Measurements from ENCODE around the gene PCNX1.
"Not testable (repeated sequence)": the region's sequence is repeated elsewhere in the genome, so short reads cannot be mapped to it uniquely, and the experiment has no call there.

The PCNX1 gene

DNA sequence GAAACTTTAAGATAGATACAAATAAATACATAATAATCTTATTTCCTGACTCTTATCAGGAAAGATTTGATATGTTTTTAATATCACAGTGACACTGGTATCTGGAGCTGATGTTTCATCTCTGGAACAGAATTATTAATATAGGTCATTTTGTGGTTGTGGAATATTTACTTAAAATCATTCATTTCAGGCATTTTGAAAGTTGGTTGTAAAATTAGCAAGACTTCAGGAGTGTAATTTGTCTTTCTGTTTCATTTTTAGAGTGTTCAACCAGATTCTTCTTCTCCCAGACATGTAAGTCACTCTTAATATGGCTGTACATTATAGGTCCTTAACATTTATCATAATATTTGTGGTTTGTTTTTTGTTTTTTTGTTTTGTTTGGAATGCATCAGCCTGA lies 115.7 kb downstream of the PCNX1 start:
- DNase-seq = no peak

DNA sequence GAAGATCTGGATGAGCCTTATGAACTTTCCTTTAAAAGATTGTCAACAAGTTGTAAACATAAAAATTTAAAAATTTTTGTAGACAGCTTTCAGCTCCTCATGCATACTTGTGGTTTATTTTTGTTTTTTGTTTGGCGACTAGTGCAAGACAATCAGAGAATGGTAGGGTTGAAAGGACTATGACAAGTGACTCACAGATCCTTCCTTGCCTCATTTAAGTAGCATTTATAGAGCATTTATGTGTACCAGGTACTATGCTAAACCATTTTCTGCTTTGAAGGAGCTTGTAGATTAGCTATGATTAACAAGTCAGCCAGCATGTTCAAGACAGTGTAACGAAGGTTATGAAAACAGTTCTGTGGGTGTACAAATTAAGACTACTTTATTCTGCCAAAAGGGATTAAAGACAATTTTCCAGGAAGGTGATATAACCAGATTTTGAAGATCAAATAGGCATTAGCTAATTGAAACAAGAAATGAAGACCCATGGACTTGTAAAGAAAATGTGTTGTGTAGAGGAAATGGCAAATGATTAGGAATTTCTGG lies 122.0 kb downstream of the PCNX1 start:
- no peak for DNase-seq

DNA sequence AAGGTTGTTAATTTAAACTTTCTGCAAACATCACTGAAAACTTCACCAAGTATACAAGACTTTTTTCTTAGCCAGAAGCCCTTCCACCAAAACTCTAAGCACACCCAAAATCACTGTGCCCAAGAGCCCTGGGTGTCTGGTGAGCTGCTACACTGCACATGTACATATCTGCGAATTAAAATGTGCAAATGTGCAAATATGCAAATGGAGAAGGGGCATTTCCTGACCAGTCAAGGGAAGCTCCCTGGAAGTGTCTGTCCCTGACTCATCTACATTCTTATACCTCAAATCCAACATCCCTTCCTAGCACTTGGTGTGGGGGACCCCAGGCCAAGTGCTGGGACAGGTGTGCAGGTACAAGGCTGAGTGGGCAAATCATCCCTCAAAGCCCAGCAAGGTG lies 123.7 kb downstream of the PCNX1 start:
- no peak for DNase-seq

DNA sequence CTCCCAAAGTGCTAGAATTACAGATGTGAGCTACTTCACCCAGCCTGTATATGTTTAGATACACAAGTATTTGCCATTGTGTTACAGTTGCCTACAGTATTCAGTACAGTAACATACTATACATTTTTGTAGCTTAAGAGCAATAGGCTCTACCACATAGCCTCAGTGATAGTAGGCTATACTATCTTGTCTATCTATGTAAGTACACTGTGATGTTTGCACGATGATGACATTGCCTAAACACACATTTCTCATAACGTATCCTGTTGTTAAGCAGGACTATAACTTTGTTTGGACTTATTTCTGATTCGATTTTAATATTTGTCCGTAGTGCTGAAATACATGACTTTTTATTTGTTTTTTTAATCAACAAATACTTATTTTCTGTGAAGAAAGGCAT lies 129.2 kb downstream of the PCNX1 start:
- DNase-seq = no peak

DNA sequence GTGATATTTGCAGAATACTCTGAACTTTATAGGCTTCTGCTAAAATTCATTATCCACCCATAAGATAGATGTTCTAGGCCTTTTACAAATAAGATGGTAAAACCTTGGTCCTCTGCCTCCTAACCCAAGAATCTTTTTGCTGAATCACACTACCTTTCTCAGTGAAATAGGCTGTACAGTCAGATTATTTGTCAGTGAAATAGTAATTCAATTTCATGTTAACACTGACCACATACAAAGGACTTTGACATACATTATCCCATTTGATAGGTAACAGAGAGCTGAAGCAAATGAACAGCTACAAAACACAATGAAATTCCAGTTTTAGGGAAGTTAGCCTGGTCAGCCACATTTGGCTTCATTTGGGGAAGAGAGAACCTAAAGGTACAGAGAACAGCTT lies 141.1 kb downstream of the PCNX1 start:
- DNase-seq = no peak

DNA sequence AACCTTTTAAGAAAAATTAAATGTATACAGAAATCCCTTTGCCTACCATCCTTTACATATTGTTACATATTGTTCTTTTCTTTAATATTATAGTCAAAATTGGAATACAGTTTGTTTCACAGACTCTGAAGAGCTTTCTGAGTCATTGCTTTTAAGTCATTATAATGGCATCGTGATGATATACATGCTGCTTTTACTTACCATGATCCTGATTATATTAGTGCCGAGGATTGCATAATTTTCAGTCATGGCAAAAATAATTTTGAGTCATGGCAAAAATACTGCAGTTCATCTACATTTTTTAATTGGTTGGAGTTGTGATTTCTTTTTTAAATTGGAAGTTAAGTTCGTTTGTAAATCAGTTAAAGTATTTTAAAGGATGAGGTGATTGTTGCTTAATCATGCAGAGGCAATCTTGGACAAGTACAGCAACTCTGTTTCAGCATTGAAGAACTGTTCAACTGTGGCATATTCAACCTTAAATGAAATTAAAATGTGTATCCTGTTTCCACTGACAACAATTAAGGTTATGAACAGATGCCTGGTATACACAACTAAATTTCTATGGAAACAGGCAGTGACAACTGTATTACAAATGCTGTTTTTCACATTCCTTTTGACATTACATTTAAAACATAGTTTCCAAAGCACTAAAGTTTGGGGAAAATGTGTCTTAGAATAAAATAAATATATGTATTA lies 142.3 kb downstream of the PCNX1 start:
- no peak for DNase-seq

DNA sequence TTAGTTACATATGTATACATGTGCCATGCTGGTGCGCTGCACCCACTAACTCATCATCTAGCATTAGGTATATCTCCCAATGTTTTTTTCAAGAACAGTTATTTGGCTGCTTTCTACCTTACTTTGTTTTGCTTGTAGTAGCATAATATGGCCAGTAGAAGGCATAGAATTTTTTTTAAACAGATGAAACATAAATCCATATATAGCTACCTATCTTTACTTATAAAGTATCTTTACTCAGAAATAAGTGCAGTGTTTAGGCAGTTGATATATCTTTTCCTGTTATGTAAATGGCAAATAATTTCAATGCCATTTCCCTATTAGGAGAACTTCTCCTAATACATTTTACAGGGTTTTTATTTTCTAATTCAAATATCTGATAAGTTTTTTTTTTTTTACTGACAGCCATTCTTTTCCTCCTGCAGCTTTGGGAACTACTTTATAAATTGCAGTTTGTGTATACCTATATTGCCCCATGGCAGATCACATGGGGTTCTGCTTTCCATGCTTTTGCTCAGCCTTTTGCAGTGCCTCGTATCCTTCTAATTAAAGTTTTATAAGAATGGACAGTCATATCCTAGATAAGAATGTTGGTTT lies 143.1 kb downstream of the PCNX1 start:
- no peak for DNase-seq

DNA sequence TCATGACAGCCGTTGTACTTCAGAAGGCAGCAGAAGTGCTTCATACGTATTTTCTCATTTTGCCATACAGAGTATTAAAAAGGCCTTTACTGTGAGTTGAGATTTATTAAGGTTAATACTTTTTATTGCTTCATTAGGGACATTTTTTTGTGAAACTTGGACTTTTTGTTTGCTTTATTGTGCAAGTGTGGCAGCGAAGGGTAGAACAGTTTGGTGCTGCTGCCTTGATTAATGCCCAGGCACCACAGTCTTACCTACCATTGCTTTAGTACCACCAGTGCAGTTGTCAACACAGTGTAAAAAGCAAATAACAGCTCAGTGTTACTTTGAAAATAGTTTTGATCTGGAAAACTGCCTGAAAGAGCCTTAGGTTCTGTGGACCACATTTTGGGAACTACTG lies 147.4 kb downstream of the PCNX1 start:
- no peak for DNase-seq

DNA sequence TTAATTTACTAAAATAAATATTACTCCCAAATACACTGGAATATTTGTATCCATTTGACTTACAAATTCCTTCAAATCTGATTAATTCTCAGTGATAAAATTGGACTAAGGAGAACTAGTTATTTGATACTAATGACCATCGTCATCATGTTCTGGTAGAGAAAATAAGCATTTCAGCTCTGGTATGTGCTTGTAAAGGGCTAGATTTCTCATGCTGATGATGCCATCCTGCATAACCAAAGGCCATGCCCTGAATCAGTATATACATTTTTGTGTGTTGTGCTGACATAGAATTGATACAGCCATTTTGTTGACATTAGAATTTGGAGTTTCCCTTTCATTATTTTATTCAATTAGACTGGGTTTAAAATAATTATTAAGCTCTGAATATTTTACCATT lies 148.9 kb downstream of the PCNX1 start:
- DNase-seq = no peak

DNA sequence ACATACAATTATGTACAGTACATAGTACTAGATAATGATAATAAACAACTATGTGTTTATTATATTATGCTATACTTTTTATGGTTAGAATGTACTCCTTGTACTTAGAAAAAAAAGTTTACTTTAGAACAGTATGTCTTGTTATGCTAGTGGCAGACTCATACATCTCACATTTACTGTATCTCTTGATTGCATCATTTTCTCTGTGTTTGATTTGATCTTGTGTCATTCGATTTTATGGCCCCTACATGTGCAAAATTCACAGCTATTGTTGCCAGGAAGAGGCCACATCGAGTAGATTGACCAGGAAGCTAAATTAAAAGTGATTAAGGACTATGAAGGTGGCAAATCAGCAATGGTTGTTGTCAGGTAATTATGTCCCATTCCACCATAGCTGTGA lies 153.0 kb downstream of the PCNX1 start:
- DNase-seq = no peak

DNA sequence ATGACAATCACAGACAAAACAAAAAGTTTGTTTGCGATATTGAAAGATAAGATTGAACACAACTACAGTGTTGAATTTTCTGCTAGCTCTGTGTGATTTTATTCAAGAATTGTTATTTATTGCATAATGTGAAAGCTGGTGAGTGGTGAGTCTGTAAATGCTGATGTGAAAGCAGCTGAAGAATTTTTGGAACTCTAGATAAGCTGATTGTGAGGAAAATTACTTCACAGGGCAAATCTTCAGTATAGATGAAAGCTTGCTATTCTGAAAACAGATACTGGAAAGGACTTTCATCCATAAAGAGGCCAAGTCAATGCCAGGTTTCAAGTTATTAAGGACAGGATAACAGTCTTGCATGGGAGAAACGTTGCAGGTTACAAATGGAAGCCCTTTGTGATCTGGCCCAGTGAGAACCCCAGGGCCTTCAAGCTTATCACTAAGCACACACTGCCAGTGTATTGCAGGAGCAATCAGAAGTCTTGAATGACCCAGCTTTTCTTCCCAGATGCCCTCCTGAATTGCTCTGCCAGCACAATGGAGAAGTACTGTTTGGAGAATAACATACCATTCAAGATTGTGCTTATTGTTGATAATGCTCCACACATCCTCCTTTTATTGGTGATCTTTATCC lies 153.7 kb downstream of the PCNX1 start:
- no peak for DNase-seq

DNA sequence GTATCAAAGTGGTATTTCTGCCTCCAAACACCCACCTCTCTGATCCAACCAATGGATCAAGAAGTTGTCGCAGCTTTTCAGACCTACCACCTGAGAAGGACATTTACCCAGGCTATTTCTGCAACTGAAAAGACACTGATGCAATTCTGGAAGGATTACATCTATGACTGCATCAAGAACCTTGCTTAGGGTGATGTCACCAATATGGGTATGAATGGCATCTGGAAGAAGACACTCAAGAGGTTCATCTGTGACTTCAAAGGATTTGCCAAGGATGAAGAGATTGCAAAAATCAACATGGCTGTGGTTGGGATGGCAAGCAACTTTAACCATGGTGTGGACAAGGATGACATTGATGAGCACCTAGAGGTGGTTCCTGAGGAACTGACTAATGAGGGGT lies 154.2 kb downstream of the PCNX1 start:
- no peak for DNase-seq

DNA sequence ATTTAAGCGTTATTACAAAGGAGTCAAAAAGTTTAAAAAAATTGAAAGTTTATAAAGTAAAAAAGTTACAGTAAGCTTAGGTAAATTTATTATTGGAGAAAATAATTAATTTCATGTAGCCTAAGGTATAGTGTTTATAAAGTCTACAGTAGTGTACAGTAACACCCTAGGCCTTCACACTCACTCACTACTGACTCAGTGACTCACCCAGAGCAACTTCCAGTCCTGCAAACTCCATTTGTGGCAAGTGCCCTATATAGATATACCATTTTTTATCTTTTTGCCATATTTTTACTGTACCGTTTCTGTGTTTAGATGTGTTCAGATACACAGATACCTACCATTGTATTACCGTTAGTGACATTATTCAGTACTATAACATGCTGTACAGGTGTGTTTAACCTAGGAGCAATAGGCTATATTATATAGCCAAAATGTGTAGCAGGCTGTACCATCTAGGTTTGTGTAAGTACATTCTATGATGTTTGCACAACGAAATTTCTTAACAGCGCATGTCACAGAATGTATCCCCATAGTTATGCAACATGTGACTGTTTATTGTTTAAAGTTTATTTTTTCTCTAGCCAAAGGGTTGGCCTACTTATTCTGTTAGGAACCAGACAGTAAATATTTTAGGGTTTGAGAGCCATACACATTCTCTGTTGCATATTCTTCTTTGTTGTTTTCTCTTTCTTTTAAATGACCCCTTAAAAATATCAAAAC lies 155.5 kb downstream of the PCNX1 start:
- no peak for DNase-seq

DNA sequence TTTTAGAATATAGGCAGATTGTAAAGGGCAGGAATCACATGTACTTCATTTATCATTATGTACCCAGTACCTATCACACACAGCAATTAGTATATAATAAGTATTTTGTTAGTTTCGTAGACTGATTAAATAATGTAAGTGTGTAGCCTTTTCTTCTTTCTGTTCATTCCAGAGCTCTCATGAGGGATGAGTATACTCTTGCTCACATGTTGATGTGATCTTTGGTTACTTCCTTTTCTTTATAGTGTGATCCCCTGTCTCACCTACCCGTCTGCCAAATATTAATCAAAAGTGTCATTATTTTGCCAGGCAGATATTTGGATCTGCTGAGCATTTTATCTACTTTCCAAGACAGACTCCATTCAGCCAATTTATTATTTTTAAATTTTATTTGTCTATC lies 156.1 kb downstream of the PCNX1 start:
- no peak for DNase-seq

DNA sequence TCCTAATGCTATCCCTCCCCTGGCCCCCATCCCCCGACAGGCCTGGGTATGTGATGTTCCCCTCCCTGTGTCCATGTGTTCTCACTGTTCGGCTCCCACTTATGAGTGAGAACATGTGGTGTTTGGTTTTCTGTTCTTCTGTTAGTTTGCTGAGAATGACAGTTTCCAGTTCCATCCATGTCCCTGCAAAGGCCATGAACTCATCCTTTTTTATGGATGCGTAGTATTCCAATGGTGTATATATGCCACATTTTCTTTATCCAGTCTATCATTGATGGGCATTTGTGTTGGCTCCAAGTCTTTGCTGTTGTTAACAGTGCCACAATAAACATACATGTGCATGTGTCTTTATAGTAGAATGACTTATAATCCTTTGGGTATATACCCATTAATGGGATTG lies 157.5 kb downstream of the PCNX1 start:
- DNase-seq = not testable (repeated sequence)

DNA sequence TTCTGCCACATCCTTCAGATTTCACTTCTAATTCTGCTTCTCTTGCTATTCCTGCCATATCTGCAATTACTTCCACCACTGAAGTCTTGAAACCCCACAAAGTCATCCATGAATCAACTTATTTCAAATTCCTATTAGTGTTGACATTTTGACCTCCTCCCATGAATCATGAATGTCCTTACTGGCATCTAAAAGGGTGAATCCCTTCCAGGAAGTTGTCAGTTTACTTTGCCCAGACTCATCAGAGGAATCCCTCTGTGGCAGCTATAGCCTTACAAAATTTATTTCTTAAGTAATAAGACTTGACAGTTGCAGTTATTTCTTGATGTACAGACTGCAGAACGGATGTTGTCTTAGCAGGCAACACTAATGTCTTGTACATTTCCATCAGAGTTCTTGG lies 162.9 kb downstream of the PCNX1 start:
- no peak for DNase-seq

DNA sequence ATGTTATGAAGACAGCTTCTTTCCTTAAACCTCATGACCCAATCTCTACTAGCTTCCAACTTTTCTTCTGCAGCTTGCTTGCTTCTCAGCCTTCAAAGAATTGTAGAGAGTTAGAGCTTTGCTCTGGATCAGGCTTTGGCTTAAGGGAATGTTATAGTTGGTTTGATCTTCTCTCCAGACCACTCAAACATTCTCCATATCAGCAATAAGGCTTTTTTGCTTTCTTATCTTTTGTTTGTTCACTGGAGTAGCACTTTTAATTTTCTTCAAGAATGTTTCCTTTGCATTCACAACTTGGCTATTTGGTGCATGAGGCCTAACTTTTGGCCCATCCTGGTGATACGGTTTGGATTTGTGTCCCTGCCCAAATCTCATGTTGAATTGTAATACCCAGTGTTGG lies 163.8 kb downstream of the PCNX1 start:
- DNase-seq = no peak

DNA sequence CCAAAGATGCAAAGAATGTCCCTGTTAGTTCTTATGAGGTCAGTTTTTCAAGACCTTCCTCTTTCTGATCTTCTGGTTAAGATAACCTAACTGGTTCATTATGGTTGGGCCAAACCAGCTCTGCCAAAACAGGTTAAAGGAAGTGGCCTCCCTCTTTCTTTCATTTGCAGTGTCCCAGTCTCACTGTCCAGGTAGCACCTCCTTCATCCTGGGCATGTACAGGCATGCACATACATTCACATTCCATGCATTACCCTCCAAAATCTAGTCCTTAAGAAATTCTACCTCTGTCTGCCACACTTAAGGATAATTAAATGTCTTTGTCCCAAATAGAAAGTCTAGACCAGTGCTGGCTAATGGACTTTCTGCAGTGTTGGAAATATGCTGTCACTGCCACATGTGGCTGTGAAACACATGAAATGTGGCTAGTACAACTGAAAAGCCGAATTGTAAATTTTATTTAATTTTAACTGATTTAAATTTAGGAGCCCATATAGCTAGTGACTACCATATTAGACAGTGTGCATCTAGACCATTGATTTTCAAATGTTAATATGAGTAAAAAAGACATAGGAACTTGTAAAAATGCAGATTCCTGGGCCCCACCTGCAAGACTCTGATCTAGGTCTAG lies 169.3 kb downstream of the PCNX1 start:
- DNase-seq = no peak

DNA sequence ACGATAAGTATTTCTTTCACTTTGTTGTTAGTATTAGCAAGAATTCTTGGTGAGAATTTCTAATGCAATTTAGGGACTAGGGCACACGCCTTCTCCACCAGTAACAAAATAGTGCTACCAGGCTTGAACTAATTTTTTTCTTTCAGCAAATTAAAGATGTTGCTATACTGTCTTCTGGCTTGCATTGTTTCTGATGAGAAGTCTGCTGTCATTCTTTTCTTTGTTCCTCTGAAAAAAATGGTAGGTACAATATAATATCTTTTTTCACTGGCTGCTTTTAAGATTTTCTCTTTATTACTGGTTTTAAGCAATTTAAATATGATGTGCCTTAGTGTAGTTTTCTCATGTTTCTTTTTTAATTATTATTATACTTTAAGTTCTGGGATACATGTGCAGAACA lies 171.2 kb downstream of the PCNX1 start:
- no peak for DNase-seq

DNA sequence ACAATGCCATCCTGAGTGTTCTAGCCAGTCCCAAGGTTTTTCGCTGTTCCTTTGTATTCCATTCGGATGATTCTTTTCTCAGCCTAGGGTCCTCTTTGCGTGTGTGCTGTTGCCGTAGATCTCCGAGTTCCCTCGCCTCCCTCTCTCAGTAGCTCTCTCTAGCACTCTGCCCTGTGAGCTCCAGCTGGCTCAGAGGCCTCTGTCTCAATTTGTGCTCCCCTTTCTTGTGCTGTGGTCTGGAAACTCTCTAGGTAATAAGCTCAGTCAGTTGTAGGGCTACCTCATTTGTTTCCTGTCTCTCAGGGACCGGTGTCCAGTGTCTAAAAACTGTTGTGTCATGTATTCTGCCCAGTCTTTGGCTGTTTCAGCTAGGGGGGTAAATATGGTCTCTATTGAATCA lies 179.3 kb downstream of the PCNX1 start:
- DNase-seq = no peak

DNA sequence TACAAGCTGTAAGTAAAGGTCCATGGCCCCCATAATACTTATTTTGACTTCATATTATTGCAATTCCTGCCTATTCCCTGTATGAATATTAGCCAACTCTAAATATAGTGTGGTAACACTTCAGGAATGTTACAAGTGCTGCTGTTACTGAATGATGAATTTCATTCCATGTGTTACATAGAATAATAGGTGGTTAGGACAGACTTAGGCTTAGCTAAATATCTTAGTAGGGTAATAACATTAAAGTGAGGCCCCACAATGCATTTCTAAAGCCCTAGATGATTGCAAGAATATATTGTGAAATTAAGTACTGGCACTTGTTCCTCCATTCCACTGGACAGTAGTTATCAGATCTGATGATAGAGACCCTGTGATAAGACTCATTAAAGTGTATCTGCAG lies 182.7 kb downstream of the PCNX1 start:
- no peak for DNase-seq

DNA sequence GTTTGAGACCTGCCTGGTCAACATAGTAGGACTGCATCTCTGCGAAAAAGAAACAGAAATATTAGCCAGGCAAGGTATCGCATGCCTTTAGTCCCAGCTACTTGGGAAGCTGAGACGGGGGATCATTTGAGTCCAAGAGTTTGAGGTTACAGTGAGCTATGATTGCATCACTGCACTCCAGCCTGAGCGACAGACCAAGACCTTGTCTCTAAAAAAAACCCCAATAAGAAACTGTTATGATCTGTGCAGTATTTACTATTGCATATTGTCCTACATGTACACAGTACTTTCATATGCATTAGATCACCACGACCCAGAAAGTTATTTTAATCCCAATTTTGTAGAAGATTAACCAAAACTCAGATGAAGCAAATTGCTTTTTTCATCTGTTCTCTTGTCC lies 187.5 kb downstream of the PCNX1 start:
- DNase-seq = no peak

DNA sequence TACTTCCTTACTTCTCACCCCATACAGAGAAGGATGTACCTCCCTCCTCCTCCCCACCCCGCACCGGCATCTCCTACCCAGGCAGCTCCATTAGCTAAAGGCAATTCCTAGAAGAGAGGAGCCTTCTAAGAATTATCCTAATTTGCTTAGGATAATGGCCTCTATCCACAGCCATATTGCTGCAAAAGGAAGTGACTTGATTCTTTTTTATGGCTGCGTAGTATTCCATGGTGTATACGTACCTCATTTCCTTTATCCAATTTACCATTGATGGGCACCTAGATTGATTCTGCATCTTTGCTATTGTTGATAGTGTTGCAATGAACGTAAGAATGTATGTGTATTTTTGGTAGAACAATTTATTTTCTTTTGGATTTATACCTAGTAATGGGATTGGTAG lies 189.7 kb downstream of the PCNX1 start:
- no peak for DNase-seq
